Stimulated activated CD4-positive, alpha-beta T cell treated with anti-CD3 and anti-CD28 coated beads, Interleukin-2, amount 100 ng/mL, for 4 hours (primary cell): ENCODE data around the gene SLC10A6.

Experiments
- DNase-seq: peaks from one replicate; pipeline ENCODE4 v3.0.0-alpha.2; 2020; ENCODE audit warnings: low read depth

The SLC10A6 gene

DNA sequence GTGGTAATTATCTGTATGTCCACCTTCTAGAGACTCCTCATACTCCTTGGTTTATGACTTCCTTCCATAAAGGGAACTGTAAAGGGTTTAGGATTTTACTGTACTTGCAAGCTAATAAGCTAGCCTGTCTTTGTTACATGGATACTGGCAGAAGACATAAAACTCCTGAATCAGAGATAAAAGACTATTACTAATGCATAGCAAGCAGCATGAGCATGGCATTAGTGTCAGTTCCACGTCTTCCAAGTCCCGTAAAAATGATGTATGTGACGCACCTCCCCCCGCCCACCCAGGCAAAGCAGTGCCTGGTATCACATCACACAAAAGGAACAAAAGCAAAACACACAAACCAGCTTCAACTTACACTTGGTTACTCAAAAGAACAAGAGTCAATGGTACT, 71.0 kb downstream of the SLC10A6 start:
- DNase-seq = no peak

DNA sequence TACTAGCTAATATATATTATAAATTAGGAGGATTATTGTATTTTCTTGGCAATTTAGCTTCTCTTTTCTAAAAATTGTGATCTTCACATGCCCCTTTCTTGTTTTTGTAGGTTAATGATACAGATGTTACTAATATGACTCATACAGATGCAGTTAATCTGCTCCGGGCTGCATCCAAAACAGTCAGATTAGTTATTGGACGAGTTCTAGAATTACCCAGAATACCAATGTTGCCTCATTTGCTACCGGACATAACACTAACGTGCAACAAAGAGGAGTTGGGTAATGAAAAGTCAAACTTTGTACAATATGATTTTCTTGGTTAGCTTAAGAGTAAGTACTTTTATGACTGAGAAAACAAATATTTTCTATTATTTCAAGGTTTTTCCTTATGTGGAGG, 74.1 kb downstream of the SLC10A6 start:
- no peak for DNase-seq
